ENCODE data around the gene RETREG2.
"Not testable (repeated sequence)": the region's sequence is repeated elsewhere in the genome, so short reads cannot be mapped to it uniquely, and the experiment has no call there.

RETREG2 gene

DNA sequence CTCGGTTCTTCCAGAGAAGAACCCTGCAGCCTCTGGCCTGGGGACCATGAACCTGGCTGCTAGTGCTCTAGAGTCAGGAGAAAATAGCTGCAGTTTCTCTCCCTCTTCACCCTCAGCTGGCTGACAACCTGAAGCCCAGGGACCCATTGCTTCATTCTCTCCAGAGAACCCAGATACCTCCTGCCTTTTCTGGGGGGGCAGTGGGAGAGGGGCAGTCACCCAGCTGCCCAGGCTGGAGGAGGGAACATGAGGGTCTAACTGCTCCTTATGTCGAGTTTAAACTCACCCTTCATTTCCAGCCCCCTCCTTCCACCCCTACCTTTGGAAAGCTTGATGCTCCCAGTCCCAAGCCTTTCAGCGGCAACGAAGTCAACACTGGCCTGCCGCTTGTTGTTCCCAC lies 20.9 kb downstream of the RETREG2 start:
- DNase-seq: no peak

GRCh38 chr2:219199470-219200211 lies 21.6 kb downstream of the RETREG2 start:
- DNase-seq: no peak

DNA sequence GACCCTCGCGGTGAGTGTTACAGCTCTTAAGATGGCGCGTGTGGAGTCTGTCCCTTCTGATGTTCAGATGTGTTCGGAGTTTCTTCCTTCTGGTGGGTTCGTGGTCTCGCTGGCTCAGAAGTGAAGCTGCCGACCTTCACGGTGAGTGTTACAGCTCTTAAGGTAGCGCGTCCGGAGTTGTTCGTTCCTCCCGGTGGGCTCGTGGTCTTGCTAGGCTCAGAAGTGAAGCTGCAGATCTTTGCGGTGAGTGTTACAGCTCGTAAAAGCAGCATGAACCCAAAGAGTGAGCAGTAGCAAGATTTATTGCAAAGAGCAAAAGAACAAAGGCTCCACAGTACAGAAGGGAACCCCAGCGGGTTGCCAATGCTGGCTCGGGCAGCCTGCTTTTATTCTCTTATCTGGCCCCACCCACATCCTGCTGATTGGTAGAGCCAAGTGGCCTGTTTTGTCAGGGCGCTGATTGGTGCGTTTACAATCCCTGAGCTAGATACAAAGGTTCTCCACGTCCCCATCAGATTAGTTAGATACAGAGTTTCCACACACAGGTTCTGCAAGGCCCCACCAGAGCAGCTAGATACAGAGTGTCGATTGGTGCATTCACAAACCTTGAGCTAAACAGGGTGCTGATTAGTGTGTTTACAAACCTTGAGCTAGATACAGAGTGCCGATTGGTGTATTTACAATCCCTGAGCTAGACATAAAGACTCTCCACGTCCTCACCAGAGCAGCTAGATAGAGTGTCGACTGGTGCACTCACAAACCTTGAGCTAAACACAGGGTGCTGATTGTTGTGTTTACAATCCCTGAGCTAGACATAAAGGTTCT lies 22.6 kb downstream of the RETREG2 start:
- not testable (repeated sequence) for DNase-seq

DNA sequence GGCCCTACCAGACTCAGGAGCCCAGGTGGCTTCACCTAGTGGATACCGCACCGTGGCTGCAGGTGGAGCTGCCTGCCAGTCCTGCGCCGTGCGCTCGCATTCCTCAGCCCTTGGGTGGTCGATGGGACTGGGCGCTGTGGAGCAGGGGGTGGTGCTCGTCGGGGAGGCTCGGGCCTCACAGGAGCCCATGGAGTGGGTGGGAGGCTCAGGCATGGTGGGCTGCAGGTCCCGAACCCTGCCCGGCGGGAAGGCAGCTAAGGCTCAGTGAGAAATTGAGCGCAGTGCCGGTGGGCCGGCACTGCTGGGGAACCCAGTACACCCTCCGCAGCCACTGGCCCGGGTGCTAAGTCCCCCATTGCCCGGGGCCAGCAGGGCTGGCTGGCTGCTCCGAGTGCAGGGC lies 23.3 kb downstream of the RETREG2 start:
- not testable (repeated sequence) for DNase-seq

- no peak for DNase-seq
Measured at GRCh38 chr2:219204425-219205164, 26.5 kb downstream of the RETREG2 start.

GRCh38 chr2:219205165-219205538 lies 27.1 kb downstream of the RETREG2 start:
- no peak for DNase-seq

- no peak for DNase-seq
Measured at GRCh38 chr2:219205981-219206327, 27.9 kb downstream of the RETREG2 start.

DNA sequence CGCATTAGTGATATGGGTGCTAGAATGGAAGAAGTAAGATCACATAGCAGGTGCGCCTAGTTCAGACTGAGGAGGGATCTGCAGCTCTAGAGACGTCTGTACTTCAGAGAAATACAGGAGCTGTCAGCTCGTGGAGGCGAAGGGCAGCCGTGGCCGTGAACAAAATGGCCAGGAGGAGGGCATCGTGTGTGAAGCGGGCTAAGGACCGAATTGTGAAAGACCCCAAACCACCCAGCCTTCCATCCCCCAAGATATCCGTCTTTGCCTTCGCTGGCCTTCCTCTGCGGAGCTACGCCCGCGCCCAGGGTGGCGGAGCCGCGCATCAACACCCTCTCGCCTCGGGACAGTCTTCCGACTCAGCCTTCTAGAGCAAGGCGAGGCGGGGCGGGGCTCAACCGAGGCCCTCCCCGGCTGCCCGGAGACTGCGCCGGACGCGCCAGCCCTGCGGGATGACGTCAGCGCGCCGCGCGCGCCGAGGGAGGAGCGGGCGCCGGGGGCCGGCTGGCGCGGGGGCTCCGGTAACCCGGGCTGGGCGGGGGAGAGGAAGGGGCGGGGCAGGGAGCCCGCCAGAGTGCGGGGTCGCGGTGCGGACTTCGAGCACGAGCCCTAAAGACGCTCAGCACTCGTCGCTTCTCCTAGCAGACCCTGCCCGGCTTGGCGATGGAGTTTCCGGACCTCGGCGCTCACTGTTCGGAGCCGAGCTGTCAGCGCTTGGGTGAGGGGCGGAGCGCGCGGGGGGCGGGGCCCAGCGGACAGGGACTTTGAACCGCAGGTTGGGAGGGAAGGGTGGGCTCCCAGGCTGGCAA lies 28.5 kb downstream of the RETREG2 start, which contains the start of gene ZFAND2B:
TSS of gene ZFAND2B (plus strand) at position 455 of the 806 bp plus-strand sequence. CDS start at position 661, 206 bp downstream.
- DNase-seq: peak; percentile 94

- no peak for DNase-seq
Measured at GRCh38 chr2:219207134-219207883, 29.2 kb downstream of the RETREG2 start.

DNA sequence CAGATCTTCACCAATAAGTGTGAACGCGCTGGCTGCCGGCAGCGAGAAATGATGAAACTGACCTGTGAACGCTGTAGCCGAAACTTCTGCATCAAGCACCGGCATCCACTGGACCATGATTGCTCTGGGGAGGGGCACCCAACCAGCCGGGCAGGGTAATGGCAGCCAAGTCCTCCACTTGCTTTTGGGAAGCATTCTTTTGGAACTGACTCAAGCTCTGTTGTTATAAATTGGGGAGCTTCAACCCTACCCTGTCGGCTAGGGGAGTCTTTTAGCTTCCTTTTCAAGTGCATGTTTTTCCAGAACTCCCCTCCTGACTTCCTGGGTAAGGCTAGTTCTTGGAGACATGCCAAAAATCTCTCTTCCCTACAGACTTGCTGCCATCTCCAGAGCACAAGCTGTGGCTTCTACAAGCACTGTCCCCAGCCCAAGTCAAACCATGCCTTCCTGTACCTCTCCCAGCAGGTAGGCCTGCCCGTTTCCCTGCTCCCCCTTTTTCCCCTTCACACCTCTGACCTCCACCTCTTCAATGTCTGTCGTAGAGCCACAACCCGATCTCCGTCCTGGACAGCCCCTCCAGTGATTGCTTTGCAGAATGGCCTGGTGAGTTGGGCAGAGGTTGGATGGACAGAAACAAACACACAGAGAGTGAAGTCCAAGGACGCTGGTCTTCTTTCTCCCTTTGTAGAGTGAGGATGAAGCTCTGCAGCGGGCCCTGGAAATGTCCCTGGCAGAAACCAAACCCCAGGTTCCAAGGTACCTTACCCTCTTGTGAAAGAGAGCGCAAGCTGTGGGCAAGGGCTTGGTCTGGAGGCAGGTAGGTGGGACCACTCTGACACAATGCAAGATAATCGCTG lies 30.0 kb downstream of the RETREG2 start:
- peak; percentile 25 for DNase-seq

GRCh38 chr2:219209236-219210195 lies 31.4 kb downstream of the RETREG2 start:
- DNase-seq: no peak

- no peak for DNase-seq
Measured at GRCh38 chr2:219210196-219210885, 32.3 kb downstream of the RETREG2 start.

DNA sequence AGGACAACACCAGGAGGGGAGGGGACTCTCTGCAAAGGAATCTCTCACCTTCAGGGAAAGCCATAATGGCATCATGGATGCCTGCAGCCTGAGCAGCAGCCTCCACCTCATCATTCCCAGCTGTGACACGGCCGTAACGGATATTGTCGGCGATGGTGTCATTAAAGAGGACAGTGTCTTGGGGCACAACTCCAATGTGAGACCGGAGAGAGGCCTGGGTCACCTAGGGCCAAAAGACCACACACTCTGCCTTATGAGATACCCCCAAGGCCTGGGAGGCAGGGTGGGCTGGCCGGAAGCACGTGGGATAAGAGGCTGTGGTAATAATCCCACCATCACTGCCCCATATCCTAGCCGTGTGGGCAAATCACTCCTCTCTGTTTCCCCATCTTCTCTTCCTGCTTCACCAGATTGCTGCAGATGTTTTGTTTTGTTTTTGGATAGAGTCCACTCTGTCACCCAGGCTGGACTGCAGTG lies 32.8 kb downstream of the RETREG2 start:
- DNase-seq: no peak

GRCh38 chr2:219213026-219213415 lies 34.9 kb downstream of the RETREG2 start:
- no peak for DNase-seq

DNA sequence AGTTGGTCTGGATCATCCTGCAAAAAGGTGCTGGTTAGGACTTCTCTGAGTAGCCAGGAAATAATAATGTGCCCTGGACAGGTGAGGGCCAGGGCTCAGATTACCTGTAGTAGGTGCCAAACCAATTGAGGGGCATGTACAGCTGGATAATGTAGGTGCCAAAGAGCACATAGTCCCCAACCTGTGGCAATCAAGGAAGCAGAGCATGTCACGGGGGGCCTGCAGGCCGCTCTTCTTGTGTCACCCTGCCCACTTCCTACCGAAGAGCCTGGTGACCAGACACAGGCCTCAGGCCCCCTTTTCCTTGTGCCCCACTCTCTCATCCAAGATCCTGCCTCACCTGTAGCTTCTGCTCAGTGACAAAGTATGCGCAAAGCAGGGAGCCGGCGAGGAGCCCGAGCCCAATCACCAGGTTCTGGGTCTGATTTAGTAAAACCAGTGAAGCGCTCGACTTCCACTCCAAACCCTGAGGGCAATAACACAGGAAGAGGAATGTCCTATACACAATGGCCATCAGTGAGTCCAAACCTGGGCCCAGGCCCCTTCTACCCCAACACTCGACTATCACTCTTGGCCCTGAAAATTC lies 35.5 kb downstream of the RETREG2 start:
- DNase-seq: no peak

DNA sequence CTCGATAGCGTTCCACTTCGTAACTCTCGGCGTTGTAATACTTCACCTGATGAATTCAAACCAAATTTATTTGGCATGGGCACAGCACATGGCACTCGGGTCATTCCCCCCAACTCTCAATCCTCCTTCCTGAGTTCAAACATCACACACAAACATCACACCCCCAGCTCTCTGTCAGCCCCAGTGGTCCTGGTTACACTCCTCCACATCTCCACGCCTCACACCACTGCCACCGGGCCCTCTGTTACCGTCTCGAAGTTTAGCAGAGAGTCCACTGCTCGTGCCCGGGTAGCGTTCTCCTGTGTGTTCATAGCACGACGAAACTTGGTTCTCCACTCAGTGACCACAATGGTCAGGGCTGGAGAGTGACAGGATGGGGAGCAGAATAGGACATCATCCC lies 36.1 kb downstream of the RETREG2 start:
- no peak for DNase-seq

DNA sequence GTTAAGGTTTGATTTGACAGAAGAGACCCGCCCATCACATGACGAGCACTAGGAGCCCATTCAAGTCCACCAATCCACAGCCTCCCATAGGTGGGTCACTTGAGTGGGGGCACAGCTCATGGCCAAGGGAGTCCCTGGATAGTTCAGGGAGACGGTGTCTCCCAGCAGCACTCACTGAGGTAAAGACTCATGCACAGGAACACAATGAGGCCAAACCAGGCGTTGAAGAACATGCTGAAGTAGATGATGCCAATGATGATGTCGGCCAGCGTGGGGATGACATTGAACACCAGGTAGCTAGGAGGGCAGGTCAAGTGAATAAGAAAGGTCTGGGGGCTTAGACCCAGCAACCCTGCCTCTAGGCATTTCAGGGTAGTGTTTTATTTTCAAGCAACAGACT lies 36.7 kb downstream of the RETREG2 start:
- DNase-seq: no peak

GRCh38 chr2:219215871-219216534 lies 37.9 kb downstream of the RETREG2 start:
- DNase-seq: no peak

All from fibroblast of skin of right quadriceps (primary cell).